ENCODE measurements around the gene PSG7.
"Not testable (repeated sequence)": the region's sequence is repeated elsewhere in the genome, so short reads cannot be mapped to it uniquely, and the experiment has no call there.

PSG7 gene

DNA sequence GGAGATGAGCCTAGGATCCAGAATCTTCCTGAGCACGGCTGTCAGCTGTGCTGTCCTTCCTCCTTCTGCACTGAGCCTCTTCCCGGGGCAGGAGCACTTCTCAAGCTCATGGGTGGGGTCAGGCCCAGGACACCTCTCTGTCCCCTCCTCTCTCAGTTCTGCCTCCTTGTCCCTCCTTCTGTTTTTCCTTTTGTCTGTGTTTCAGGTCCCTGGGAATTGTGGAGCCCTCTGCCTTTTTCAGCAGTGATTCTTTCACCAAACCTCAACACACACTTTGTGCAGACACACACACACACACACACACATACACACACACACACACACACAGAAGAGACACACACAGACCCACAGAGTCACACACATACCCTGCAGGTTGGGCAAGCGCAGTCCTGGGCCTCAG is at the start of gene PSG7:
Gene PSG7, minus strand, starts transcription at position 101 of the 400 bp plus-strand sequence. CDS start 131 bp downstream, outside the sequence.
- H3K27ac Mint-ChIP-seq; H3K4me1 Mint-ChIP-seq (ENCODE audit: low read depth); H3K9me3 Mint-ChIP-seq; H3K4me3 Mint-ChIP-seq; DNase-seq; H3K36me3 Mint-ChIP-seq (ENCODE audit: low read depth): not testable (repeated sequence)
- peaks cover 27% of the 10 kb centered on the region for H3K27me3 Mint-ChIP-seq

DNA sequence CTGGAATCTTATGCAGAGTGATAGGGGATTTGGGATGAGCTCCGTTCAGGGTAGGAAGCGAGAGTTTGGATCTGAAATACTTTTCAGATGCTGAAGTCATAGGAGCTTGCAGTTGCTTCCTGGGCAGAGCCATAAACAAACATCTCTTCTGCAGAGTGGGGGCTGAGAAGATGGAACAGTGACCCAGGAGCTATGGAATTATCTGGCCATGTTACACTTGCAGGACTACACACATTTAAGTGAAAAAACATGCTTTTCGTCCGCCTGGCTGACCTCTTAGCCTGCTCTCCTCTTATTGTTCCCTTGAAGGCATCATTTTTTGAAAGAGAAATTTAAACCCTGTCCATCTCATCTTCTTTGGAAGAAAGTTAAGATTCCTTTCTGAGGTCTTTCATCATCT is 48.6 kb upstream of the PSG7 start:
- Mint-ChIP-seq H3K9me3 (peaks cover 6% of the 10 kb centered on the region), H3K4me1 (ENCODE audit: low read depth) (no peaks in the 10 kb centered on the region), H3K36me3 (ENCODE audit: low read depth) (no peaks in the 10 kb centered on the region), H3K4me3 (no peak overlapping the region), H3K27ac (no peak overlapping the region), H3K27me3 (peaks cover 33% of the 10 kb centered on the region)
- no peak for DNase-seq

DNA sequence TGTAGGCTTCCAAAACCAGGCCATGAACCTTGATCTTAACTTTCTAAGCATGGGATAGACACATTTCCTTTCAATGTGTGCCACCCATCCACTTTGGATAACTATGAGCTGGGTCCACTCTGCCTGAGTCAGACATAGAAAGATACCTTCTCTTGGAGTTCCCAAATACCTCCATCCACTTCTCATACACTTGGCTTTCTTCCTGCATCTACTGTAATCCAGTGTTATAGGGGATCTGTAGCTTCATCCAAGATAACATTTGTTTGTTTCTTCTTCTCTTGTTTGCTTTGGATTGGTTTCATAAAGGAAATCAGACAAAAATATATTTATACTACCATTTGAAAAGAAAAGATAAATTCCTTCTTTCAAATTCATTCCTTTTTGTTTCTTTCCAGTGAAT is 45.1 kb upstream of the PSG7 start:
- H3K27ac Mint-ChIP-seq; H3K36me3 Mint-ChIP-seq (ENCODE audit: low read depth); H3K9me3 Mint-ChIP-seq; H3K4me3 Mint-ChIP-seq; DNase-seq; H3K4me1 Mint-ChIP-seq (ENCODE audit: low read depth): not testable (repeated sequence)
- peaks cover 14% of the 10 kb centered on the region for H3K27me3 Mint-ChIP-seq

- H3K36me3 Mint-ChIP-seq (ENCODE audit: low read depth); H3K4me3 Mint-ChIP-seq; H3K27ac Mint-ChIP-seq; H3K4me1 Mint-ChIP-seq (ENCODE audit: low read depth); H3K9me3 Mint-ChIP-seq; DNase-seq: not testable (repeated sequence)
- H3K27me3 Mint-ChIP-seq, result peaks cover 18% of the 10 kb centered on the region
Measured at GRCh38 chr19:42971451-42971850, 34.4 kb upstream of the PSG7 start.

DNA sequence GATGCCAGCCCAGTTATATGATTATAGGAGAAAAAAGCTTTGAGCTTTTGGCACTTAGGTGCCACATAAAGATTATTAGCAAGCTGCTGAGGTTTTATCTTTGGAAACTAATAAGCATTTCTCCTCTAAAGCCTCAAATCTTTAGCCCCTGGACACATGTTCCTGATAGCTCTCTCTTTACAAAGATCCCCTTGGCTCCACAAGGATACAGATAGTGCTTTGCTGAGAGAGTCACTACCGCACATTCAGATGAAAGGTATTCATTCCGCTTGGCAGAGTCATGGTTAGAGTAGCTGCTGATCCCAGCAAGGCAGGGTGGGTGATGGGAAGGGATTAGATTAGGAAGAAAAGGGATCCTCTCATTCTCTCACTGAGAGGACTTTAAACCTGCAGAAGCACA is 28.2 kb upstream of the PSG7 start:
- H3K4me1 Mint-ChIP-seq (ENCODE audit: low read depth), result no peaks in the 10 kb centered on the region
- no peak for DNase-seq
- peaks cover 24% of the 10 kb centered on the region for H3K27me3 Mint-ChIP-seq
- H3K4me3 Mint-ChIP-seq, result no peak overlapping the region
- H3K36me3 Mint-ChIP-seq (ENCODE audit: low read depth), result no peaks in the 10 kb centered on the region
- peaks cover 3% of the 10 kb centered on the region for H3K9me3 Mint-ChIP-seq
- H3K27ac Mint-ChIP-seq, result no peak overlapping the region

GRCh38 chr19:42961119-42961518 is 24.1 kb upstream of the PSG7 start:
- peaks cover 7% of the 10 kb centered on the region for H3K27me3 Mint-ChIP-seq
- no peak for DNase-seq
- peaks cover 17% of the 10 kb centered on the region for H3K9me3 Mint-ChIP-seq
- H3K27ac Mint-ChIP-seq, result no peak overlapping the region
- no peaks in the 10 kb centered on the region for H3K36me3 Mint-ChIP-seq (ENCODE audit: low read depth)
- no peak overlapping the region for H3K4me3 Mint-ChIP-seq
- no peaks in the 10 kb centered on the region for H3K4me1 Mint-ChIP-seq (ENCODE audit: low read depth)

DNA sequence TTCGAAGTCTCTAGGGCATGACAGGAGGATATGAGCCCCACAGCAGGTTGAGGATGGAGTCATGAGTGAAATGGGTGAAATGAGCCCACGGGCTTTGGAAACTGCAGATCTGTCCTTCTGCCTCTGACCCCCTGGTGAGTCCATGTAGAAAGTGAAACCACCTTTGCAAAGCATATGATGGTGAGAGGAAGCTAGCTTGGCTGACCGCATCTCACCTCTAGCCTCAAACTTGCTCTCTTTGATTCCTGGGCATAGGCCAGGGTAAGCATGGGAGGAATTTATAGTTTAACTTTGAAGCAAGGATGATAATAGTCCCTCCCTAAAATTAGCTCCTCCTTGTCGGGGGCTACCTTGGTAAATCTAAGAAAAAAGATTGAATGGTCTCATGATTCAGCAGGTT is 15.1 kb upstream of the PSG7 start:
- H3K9me3 Mint-ChIP-seq; DNase-seq; H3K27ac Mint-ChIP-seq; H3K4me3 Mint-ChIP-seq; H3K4me1 Mint-ChIP-seq (ENCODE audit: low read depth); H3K36me3 Mint-ChIP-seq (ENCODE audit: low read depth): not testable (repeated sequence)
- peaks cover 22% of the 10 kb centered on the region for H3K27me3 Mint-ChIP-seq

GRCh38 chr19:42951476-42951875 is 14.5 kb upstream of the PSG7 start:
- not testable (repeated sequence) for H3K27ac Mint-ChIP-seq; H3K9me3 Mint-ChIP-seq; H3K4me3 Mint-ChIP-seq; DNase-seq; H3K36me3 Mint-ChIP-seq (ENCODE audit: low read depth); H3K4me1 Mint-ChIP-seq (ENCODE audit: low read depth)
- H3K27me3 Mint-ChIP-seq, result peaks cover 22% of the 10 kb centered on the region

DNA sequence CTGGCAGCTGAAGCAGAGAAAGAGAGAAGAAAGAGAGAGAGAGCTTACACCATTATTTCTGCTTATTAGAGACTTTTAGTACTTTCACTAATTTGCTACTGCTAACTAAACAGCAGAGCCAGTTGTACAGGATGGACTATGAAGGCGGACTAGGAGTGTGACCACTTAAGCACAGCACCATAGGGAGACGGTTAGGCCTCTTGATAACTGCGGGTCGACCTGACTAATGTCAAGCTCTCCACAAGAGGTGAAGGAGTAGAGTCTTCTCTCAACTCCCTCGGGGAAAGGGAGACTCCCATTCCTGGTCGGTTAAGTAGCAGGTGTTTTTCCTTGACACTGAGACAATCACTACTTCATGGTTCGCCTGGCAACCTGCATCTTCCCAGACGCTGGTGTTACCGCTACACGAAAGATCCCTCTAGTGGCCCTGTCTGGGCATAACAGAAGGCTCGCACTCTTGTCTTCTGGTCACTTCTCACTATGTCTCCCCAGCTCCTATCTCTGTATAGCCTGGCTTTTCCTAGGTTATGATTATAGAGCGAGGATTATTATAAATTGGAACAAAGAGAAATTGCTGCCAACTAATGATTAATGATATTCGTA is 5.3 kb upstream of the PSG7 start:
- Mint-ChIP-seq H3K27me3 (peaks cover 55% of the 10 kb centered on the region), H3K4me1 (ENCODE audit: low read depth) (no peaks in the 10 kb centered on the region), H3K36me3 (ENCODE audit: low read depth) (no peaks in the 10 kb centered on the region), H3K4me3 (no peak overlapping the region), H3K27ac (no peak overlapping the region), H3K9me3 (no peaks in the 10 kb centered on the region)
- DNase-seq, result no peak

GRCh38 chr19:42934726-42935125 is 2.3 kb downstream of the PSG7 start:
- H3K27me3 Mint-ChIP-seq, result peaks cover 21% of the 10 kb centered on the region
- DNase-seq; H3K27ac Mint-ChIP-seq; H3K36me3 Mint-ChIP-seq (ENCODE audit: low read depth); H3K9me3 Mint-ChIP-seq; H3K4me1 Mint-ChIP-seq (ENCODE audit: low read depth); H3K4me3 Mint-ChIP-seq: not testable (repeated sequence)

DNA sequence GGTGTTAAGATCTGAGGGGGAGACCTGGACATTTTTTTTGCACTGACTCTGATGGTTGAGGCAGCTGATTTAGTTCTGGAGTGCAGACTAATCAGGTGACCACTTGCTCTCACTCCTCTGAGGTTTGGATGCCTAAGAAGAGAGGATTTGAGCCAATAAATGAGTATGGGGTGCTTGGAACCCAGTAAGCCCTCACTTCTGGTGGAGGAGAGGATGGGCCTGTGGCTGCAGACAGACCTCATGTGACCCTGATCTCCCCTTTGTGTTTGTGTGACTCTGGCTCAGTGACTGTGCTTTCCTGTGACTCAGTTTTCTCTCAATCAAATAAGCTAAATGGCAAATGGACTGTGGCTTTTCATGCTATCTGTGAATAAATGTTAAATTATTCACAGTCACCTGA is 2.8 kb downstream of the PSG7 start:
- not testable (repeated sequence) for DNase-seq; H3K36me3 Mint-ChIP-seq (ENCODE audit: low read depth); H3K9me3 Mint-ChIP-seq; H3K27ac Mint-ChIP-seq; H3K4me3 Mint-ChIP-seq; H3K4me1 Mint-ChIP-seq (ENCODE audit: low read depth)
- peaks cover 20% of the 10 kb centered on the region for H3K27me3 Mint-ChIP-seq

DNA sequence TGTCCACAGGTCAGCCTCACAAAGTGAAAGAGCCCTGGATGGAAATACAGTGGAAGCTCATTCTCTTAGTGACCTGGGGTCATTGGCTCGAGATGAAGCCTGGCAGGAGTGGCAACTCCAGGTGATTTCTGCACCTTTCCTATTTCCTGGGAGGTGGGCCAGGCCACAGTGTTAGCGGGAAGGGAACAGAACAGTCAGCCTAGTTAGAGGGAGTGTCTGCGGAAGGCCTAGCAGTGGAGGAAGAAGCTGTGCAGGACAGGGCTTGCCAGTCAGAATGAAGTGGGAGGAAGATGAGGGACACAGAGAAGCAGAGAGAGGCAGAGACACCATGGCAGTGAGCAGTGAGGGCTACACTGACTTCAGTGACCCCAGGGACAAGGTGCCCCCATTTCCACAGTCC is 3.6 kb downstream of the PSG7 start:
- H3K27ac Mint-ChIP-seq; H3K4me1 Mint-ChIP-seq (ENCODE audit: low read depth); H3K36me3 Mint-ChIP-seq (ENCODE audit: low read depth); DNase-seq; H3K9me3 Mint-ChIP-seq; H3K4me3 Mint-ChIP-seq: not testable (repeated sequence)
- H3K27me3 Mint-ChIP-seq, result peaks cover 24% of the 10 kb centered on the region

DNA sequence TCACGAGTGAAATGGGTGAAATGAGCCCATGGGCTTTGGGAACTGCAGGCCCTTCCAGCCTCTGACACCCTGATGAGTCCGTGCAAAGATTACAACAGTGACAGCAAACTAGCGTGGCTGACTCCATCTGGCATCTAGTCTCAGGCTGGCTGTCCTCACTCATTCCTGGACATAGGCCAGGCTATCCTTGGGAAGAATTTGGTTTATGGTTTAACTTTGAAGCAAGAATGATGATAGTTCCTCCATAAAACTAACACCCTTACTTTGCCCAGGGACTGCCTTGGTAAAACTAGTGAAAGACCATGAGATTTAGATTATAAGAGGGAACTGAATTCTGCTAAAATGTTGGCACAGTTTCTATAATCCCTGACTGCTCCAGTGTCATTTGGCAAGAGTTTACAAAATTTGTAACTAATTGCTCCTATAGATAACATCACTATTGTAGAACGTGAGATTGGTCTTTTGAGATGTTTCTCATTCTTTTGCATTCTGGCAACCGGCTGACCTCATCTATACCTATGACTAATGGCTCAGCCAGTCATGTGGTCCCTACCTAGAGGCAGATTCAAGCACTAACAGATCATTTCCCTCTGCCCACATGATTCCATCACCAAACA is 4.4 kb downstream of the PSG7 start:
- H3K4me1 Mint-ChIP-seq (ENCODE audit: low read depth); DNase-seq; H3K9me3 Mint-ChIP-seq; H3K36me3 Mint-ChIP-seq (ENCODE audit: low read depth); H3K4me3 Mint-ChIP-seq; H3K27ac Mint-ChIP-seq: not testable (repeated sequence)
- H3K27me3 Mint-ChIP-seq, result peaks cover 16% of the 10 kb centered on the region

DNA sequence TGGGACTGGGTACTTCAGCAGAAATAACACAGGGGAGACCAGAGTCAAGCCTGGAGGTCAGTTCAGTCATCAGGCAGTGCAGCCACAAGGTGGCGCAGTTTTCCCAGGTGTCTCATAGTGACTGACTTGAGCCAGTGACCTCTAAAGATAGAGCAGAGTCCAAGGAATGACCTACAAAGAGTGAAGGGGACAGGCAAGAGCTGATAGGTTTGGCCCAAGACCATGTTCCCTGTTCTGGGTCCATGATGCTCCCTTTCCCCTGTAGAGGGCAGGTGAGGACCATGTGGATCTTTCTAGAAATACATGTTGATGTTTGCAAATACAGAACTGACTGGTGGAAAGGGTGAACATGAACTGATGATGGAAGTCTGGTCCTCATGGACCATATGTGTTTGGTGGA is 6.8 kb downstream of the PSG7 start:
- peak; percentile 36 for DNase-seq
- not testable (repeated sequence) for H3K4me3 Mint-ChIP-seq

GRCh38 chr19:42928896-42929295 is 8.1 kb downstream of the PSG7 start:
- Mint-ChIP-seq H3K4me1 (ENCODE audit: low read depth) (no peaks in the 10 kb centered on the region), H3K4me3 (no peak overlapping the region), H3K36me3 (ENCODE audit: low read depth) (no peaks in the 10 kb centered on the region), H3K27ac (no peak overlapping the region), H3K9me3 (no peaks in the 10 kb centered on the region), H3K27me3 (peaks cover 26% of the 10 kb centered on the region)
- DNase-seq, result no peak

More for the DNA sequence above, 6.8 kb downstream of the PSG7 start:
- not testable (repeated sequence) for H3K36me3 Mint-ChIP-seq (ENCODE audit: low read depth); H3K4me1 Mint-ChIP-seq (ENCODE audit: low read depth); H3K9me3 Mint-ChIP-seq; H3K27ac Mint-ChIP-seq
- peaks cover 26% of the 10 kb centered on the region for H3K27me3 Mint-ChIP-seq

DNA sequence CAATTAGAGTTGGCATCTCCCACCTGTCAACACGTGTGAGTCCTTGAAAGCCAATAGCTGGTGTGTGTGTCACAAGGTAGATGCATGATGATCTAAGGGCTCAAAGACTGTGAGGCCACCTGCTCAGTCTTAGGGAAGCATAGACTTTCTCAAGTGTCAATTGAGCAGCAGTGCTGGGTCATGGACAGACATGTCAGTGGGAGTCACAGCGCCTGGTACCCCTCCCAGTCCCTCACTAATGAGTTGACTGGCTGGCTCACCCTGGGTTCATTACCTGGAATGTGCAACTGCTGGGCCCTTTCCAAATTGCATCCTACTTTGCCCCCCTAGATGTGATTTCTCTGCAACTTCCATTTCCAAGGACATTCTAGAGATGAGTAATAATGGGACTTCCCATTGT is 10.2 kb downstream of the PSG7 start:
- Mint-ChIP-seq H3K4me1 (ENCODE audit: low read depth) (no peaks in the 10 kb centered on the region), H3K4me3 (no peak overlapping the region), H3K27me3 (peaks cover 31% of the 10 kb centered on the region), H3K27ac (no peak overlapping the region), H3K9me3 (no peaks in the 10 kb centered on the region), H3K36me3 (ENCODE audit: low read depth) (no peaks in the 10 kb centered on the region)
- no peak for DNase-seq

All from activated T-cell treated with anti-CD3 and anti-CD28 coated beads, Interleukin-2, amount 50 U/mL, for 24 hours (primary cell).